ENCODE results near the gene ROS1. TPM values are rescaled to one million over a fixed set of nuclear protein-coding genes. Genes with fewer than 3 reads are reported as not detected.

The ROS1 gene
- total RNA-seq, 4 donors from 2014 or later: not detected

- H3K4me3 ChIP-seq: no peak overlapping the region
- no peaks in the 10 kb centered on the region for H3K9me3 ChIP-seq
- ATAC-seq (no peak), DNase-seq (no peak)
- no peaks in the 10 kb centered on the region for H3K36me3 ChIP-seq
- no peaks in the 10 kb centered on the region for H3K4me1 ChIP-seq
- TF ChIP-seq CTCF (IDR thresholded peaks at IDR 0.05 in 4 of 5, conservative IDR thresholded peaks at IDR 0.05 in 1 of 5) (no peak), POLR2A (IDR thresholded peaks at IDR 0.05) (no peak)
- H3K27ac ChIP-seq: no peak overlapping the region
- in situ Hi-C loops (cut with MboI; ENCODE audit: low sequenced_read_pairs in 4 of 4) (no loop called here), intact Hi-C loops (cut with DNase I; ENCODE audit: low total_unique reads) (no loop called here)
- H3K27me3 ChIP-seq: no peaks in the 10 kb centered on the region
These were observed 15.9 kb downstream of the ROS1 start for GRCh38 chr6:117409863-117410262.

- Histone ChIP-seq H3K4me1 (no peaks in the 10 kb centered on the region), H3K27ac (no peak overlapping the region), H3K27me3 (no peaks in the 10 kb centered on the region), H3K9me3 (no peaks in the 10 kb centered on the region), H3K36me3 (no peaks in the 10 kb centered on the region), H3K4me3 (no peak overlapping the region)
- no peak for ATAC-seq
- no peak for TF ChIP-seq POLR2A (IDR thresholded peaks at IDR 0.05)
- no peak for TF ChIP-seq CTCF (IDR thresholded peaks at IDR 0.05 in 4 of 5, conservative IDR thresholded peaks at IDR 0.05 in 1 of 5)
- intact Hi-C loops (cut with DNase I; ENCODE audit: low total_unique reads) (no loop called here), in situ Hi-C loops (cut with MboI; ENCODE audit: low sequenced_read_pairs in 4 of 4) (no loop called here)
- DNase-seq: no peak
These were observed 16.3 kb downstream of the ROS1 start for GRCh38 chr6:117409420-117409819.

DNA sequence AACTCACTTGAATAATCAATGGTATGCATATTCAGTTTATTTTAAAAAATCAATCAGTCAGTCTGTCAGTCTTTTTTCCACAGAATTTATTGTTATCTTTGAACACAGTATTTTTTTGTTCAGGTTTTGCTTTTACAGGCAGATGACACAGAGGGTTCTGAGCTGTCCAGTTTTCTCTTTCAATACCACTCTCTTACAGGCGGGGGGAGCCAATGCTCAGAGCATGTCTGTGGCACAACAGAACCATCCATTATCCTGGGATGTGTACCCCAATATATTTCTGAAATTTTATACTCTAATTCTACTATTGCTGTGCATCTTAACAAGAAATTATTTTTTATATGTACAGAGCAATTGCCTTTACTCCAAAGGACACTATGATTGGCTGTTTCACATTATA, 21.2 kb downstream of the ROS1 start:
- Histone ChIP-seq H3K27ac (no peak overlapping the region), H3K4me1 (no peaks in the 10 kb centered on the region), H3K4me3 (no peak overlapping the region), H3K9me3 (no peaks in the 10 kb centered on the region), H3K27me3 (no peaks in the 10 kb centered on the region), H3K36me3 (no peaks in the 10 kb centered on the region)
- in situ Hi-C loops (cut with MboI; ENCODE audit: low sequenced_read_pairs in 4 of 4) (no loop called here), intact Hi-C loops (cut with DNase I; ENCODE audit: low total_unique reads) (no loop called here)
- TF ChIP-seq CTCF (IDR thresholded peaks at IDR 0.05 in 4 of 5, conservative IDR thresholded peaks at IDR 0.05 in 1 of 5): no peak
- no peak for TF ChIP-seq POLR2A (IDR thresholded peaks at IDR 0.05)
- DNase-seq: no peak
- no peak for ATAC-seq

- no peaks in the 10 kb centered on the region for H3K27me3 ChIP-seq
- no peak overlapping the region for H3K27ac ChIP-seq
- DNase-seq (no peak), ATAC-seq (no peak)
- in situ Hi-C loops (cut with MboI; ENCODE audit: low sequenced_read_pairs in 4 of 4): no loop called here
- intact Hi-C loops (cut with DNase I; ENCODE audit: low total_unique reads): no loop called here
- no peak overlapping the region for H3K4me3 ChIP-seq
- no peaks in the 10 kb centered on the region for H3K36me3 ChIP-seq
- H3K4me1 ChIP-seq: peaks cover 0 to under 1% of the 10 kb centered on the region in 2 donors
- H3K9me3 ChIP-seq: no peaks in the 10 kb centered on the region
- no peak for TF ChIP-seq POLR2A (IDR thresholded peaks at IDR 0.05)
- no peak for TF ChIP-seq CTCF (IDR thresholded peaks at IDR 0.05 in 4 of 5, conservative IDR thresholded peaks at IDR 0.05 in 1 of 5)
These were observed 23.9 kb downstream of the ROS1 start for GRCh38 chr6:117401799-117402198.

DNA sequence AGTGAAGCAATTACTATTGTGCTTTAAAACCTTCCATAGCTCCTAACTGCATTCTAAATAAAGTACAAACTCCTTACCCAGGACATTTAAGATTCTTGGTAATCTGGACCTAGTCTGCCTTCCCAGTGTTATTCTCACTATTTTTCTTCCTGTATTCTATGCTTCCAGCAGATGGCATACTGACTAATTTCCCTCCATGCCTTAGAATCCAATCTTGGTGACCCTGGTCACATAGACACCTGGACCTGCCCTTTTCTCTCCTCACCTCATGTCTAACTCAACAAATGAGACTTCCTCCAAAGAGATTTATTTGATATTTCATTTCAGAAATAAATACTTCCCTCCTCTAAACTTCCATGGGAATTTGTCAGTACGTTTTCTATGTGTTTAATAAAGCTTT, 25.8 kb downstream of the ROS1 start:
- H3K27ac ChIP-seq: no peak overlapping the region
- in situ Hi-C loops (cut with MboI; ENCODE audit: low sequenced_read_pairs in 4 of 4): no loop called here
- no peaks in the 10 kb centered on the region for H3K27me3 ChIP-seq
- H3K4me3 ChIP-seq: no peak overlapping the region
- ATAC-seq (no peak), DNase-seq (no peak)
- intact Hi-C loops (cut with DNase I; ENCODE audit: low total_unique reads): loop anchor here (10.0 kb wide), 2 partner anchors 265 to 425 kb away; no protein-coding TSS in a partner anchor
- no peaks in the 10 kb centered on the region for H3K9me3 ChIP-seq
- no peaks in the 10 kb centered on the region for H3K36me3 ChIP-seq
- H3K4me1 ChIP-seq: peaks cover 3 to 11% of the 10 kb centered on the region in 2 donors
- TF ChIP-seq CTCF (IDR thresholded peaks at IDR 0.05 in 4 of 5, conservative IDR thresholded peaks at IDR 0.05 in 1 of 5) (no peak), POLR2A (IDR thresholded peaks at IDR 0.05) (no peak)

Measured in gastrocnemius medialis (tissue), 4 donors.